BJ (cell line): ENCODE measurements around the gene SLC25A41. TPM values are rescaled to one million over a fixed set of nuclear protein-coding genes. Genes with fewer than 3 reads are reported as not detected.

Experiments
- CTCF ChIA-PET: fragments of 350-600 bp; formaldehyde crosslinking; extraction: SDS; loops from one replicate; lab custom pipeline; 2021; ENCODE audit warnings: antibody characterized with exemption, inconsistent platforms; lab: Yijun Ruan, JAX
- POLR2A ChIA-PET: fragments of 300-600 bp; sonication (Branson Sonifier 250); formaldehyde crosslinking; extraction: SDS; loops from one replicate; lab custom pipeline; 2021; ENCODE audit warnings: antibody characterized with exemption; lab: Charles Lee
- DNase-seq: peaks from one replicate; pipeline ENCODE4 v3.0.0-alpha.2; 2011; ENCODE audit warnings: low read depth
- H3K27me3 ChIP-seq: 2 replicates; pipeline ENCODE4 v1.6.0; 2011; ENCODE audit warnings: low read length; ENCODE audit not compliant: control insufficient read depth, insufficient read depth
- H3K36me3 ChIP-seq: 2 replicates; pipeline ENCODE4 v1.5.1; 2011; ENCODE audit warnings: low read length; ENCODE audit not compliant: control insufficient read depth, insufficient read depth
- H3K4me3 ChIP-seq: 2 replicates; pipeline ENCODE4 v1.5.1; 2011; ENCODE audit warnings: low read depth, mild to moderate bottlenecking, control low read depth, low read length
- polyA plus RNA-seq: library from polyadenylated mRNA; depleted of rRNA; stranded (reverse); fragments of >200 nt; gene quantifications from 2 replicates; pipeline ENCODE4 v1.2.3, GENCODE V29; 2011
- TF ChIP-seq, protein P1 (sequence below): IDR thresholded peaks from 2 replicates; pipeline ENCODE4 v1.5.1; 2011; ENCODE audit warnings: low read depth, mild to moderate bottlenecking, control low read depth, inconsistent platforms, low read length, moderate library complexity; ENCODE audit not compliant: insufficient read depth

The SLC25A41 gene
- polyA plus RNA-seq, 1 experiment = 0.05 TPM

DNA sequence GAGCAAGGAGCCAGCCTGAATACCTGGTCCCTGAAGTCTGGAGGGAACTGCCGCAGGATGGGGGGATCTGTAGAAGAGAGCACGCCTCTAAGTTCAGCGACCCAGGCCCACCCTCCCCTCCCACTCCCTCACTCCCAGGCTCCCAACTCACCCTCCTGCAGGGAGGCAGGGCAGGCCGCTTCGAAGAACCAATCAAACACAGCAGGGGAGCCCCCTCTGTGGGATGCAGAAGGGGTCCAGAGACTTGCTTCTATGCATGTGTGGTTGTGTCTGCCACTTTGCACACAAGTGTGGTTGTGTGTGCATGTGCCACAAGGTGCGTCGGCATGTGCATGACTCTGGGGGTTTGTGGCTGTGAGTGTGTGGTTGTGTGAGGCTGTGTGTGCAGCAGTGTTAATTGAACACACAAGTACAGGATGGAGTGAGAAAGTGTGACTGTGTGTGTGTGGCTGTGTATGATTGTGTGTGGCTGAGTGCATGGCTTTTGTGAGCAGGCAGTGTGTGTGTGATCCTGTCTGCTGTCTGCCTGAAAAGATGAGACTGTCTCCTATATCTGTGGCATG, 46.4 kb upstream of the SLC25A41 start:
- TF ChIP-seq, protein P1, sequence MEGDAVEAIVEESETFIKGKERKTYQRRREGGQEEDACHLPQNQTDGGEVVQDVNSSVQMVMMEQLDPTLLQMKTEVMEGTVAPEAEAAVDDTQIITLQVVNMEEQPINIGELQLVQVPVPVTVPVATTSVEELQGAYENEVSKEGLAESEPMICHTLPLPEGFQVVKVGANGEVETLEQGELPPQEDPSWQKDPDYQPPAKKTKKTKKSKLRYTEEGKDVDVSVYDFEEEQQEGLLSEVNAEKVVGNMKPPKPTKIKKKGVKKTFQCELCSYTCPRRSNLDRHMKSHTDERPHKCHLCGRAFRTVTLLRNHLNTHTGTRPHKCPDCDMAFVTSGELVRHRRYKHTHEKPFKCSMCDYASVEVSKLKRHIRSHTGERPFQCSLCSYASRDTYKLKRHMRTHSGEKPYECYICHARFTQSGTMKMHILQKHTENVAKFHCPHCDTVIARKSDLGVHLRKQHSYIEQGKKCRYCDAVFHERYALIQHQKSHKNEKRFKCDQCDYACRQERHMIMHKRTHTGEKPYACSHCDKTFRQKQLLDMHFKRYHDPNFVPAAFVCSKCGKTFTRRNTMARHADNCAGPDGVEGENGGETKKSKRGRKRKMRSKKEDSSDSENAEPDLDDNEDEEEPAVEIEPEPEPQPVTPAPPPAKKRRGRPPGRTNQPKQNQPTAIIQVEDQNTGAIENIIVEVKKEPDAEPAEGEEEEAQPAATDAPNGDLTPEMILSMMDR = no peak
- Histone ChIP-seq H3K4me3 (no peak overlapping the region), H3K36me3 (no peaks in the 10 kb centered on the region), H3K27me3 (peaks cover 1% of the 10 kb centered on the region)
- DNase-seq = no peak
- ChIA-PET CTCF (no interaction called here), POLR2A (no interaction called here)

DNA sequence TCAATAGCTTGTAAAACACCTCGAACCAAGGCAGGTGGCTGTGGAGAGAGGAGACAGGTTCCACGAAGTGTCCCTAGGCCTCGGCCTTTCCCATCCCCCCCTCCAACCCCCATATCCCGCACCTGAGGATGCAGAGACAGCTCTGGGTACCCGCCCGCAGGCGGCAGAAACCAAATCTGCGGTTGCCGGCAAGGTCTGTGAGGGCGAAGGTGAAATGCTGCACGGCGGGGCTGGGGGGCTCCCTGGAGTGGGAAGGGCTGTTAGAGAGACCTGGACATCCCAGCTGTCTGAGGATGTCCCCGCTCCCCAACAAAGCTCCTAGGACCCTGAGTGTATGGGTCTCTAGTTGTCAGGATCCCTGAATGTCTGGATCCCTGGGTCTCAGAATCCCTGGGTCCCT, 45.3 kb upstream of the SLC25A41 start:
- ChIA-PET CTCF (interaction anchor here (0.9 kb wide), 1 partner anchor 160 kb away, joined by 3 read pairs; no protein-coding TSS in a partner anchor), POLR2A (no interaction called here)
- H3K27me3 ChIP-seq = peaks cover 1% of the 10 kb centered on the region
- H3K4me3 ChIP-seq = no peak overlapping the region
- DNase-seq = no peak
- no peaks in the 10 kb centered on the region for H3K36me3 ChIP-seq
- TF ChIP-seq, protein P1 = no peak

DNA sequence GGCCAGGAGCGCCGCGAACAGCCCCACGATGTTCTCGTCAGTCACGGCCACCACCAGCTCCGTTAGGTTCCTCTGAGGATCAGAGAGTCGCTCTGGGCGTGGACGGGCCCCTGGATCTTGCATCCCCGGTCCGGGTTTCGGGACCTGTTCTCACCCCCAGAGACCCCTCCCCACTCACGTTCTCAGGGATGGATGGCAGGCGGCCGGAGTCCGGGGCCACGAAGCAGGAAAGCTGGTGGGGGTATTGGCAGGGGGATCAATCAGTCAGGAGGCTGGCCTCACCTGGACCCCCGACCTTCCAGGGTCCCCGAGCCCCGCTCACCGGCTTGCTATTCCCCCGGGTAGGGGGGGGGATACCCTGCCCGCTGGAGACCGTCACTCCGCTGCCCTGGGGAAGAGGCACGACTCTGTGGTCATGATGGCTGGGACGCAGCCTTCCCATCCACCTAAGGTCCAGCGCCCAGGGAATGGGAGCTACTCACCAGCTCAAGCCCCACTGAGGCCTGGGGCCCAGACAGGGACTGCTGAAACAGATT, 43.4 kb upstream of the SLC25A41 start:
- H3K36me3 ChIP-seq = no peaks in the 10 kb centered on the region
- TF ChIP-seq, protein P1 = no peak
- CTCF ChIA-PET = interaction anchor here (0.8 to 1.0 kb wide), 2 partner anchors 17 to 45 kb away, joined by 3 read pairs; partner anchors contain the start of gene SLC25A23
- DNase-seq = no peak
- POLR2A ChIA-PET = no interaction called here
- peak overlapping the region; percentile 14; the same call in 1 of the 2 replicates for H3K4me3 ChIP-seq
- peaks cover 1% of the 10 kb centered on the region for H3K27me3 ChIP-seq

DNA sequence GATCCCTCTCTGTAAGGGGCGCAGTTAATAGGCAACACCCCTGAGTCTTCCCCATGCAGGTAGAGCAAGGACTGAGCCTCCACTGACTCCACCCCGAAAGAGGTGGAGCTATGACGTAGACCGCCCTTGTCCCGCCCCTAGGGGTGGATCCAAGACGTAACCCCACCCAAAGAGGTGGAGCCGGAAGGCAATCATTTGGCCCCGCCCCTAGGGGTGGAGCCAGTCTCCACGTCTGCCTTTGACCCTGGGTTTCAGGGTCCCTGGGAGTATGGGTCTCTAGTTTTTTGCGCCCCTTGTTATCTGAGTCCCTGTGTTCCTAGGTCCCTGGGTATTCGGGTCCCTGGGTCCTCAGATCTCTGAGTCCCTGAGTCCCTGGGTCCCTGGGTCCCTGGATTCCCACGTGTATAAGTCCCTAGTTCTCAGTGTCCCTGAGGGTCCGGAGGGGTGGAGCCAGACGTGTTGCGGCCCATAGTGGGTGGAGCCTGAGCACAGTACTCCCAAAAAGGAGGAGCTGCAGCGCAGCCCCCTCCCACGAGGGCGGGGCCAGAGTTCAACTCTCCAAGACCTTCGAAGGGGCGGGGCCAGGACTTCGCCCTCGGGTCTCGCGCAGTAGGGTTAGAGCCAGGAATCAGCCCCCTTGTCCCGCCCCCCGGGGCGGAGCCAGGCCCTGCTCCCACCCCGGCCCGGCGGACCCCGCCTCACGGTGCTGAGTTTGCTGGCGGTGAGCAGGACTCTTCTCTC, 42.8 kb upstream of the SLC25A41 start:
- Histone ChIP-seq H3K36me3 (no peaks in the 10 kb centered on the region), H3K4me3 (peak overlapping the region; percentile 14; the same call in 1 of the 2 replicates), H3K27me3 (peaks cover 1% of the 10 kb centered on the region)
- TF ChIP-seq, protein P1 = no peak
- ChIA-PET POLR2A (no interaction called here), CTCF (interaction anchor here (0.8 to 1.0 kb wide), 2 partner anchors 17 to 46 kb away, joined by 3 read pairs; partner anchors contain the start of gene SLC25A23)
- no peak for DNase-seq

DNA sequence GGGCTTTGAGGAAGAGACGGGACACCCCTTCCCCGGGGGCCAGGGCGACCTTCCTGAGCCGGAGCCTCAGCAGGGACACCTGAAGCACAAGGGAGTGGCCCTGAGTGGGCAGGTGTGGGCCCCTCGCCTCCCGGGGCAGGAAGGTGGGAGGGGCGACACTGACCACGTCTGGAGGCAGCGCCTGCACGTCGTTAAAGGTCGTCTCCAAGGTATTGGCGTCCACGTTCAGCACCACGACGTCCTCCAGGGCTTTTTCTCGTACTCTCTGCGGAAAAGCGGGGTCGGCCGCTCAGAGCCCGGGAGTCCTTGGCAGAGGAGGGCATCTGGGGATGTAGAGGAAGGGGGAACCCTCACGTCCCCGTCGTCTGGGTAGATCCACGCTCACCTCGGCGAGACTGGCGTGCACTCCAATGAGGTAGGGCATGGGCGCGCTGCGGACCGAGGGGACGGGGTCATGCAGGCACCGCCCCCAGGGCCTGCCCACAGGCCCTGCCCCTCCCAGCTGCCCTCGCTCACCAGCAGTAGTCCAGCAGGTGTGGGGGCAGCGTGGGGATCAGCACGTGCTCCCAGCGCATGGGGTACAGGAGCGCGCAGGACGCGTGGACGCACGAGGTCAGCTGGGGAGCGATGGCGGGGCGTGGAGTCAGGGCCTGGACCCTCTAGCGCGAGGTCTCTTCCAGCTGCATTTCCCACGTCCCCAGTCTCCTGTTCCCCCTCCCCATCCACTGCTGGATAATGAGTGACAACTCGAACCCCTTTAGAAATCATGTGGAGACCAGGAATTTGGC, 42.0 kb upstream of the SLC25A41 start:
- Histone ChIP-seq H3K4me3 (no peak overlapping the region), H3K27me3 (peaks cover 1% of the 10 kb centered on the region), H3K36me3 (no peaks in the 10 kb centered on the region)
- ChIA-PET CTCF (no interaction called here), POLR2A (interaction anchor here (0.6 kb wide), 1 partner anchor 8 kb away, joined by 3 read pairs; no protein-coding TSS in a partner anchor)
- TF ChIP-seq, protein P1 = no peak
- DNase-seq = no peak
